GM21526 (cell line): Measurements from ENCODE around the gene HUWE1.

Experiments used
- ATAC-seq: cut with Tn5 transposase; IDR thresholded peaks from one replicate; pipeline ENCODE4 v1.9.1; 2021; ENCODE audit warnings: moderate library complexity; ENCODE audit not compliant: unreplicated experiment, low FRiP score

HUWE1 gene

DNA sequence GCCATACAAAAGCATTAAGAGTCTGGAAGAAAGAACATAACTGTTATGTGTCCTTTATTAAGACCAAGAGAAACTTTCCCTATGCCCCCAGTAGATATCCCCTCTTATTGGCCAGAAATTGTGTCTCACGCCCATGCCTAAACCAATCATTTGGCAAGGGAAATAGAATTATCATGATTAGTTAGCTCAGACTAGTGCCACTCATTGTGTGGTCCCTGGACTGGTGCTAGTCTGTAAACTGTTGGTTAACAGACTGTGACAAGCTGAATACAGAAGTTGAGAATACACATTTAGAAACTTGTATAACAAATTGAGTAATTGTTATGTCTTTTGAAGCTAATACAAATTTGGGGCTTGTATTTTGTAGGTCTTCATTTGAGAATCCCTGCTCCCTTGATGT, 8.1 kb upstream of the HUWE1 start:
- ATAC-seq: no peak

DNA sequence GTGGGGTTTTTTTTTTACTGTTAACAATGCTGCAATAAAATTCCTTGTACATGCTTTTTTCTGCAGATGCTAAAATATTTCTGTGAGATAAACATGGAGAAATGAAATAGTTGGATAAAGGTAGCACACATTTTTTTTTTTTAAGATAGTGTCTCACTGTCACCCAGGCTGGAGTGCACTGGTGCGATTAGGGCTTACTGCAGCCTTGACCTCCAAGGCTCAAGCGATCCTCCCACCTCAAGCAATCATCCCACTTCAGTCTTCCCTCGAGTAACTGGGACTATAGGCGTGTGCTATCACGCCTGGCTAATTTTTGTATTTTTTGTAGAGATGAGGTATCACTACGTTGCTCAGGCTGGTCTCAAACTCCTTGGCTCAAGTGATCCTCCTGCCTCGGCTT, 1.8 kb upstream of the HUWE1 start:
- no peak for ATAC-seq

DNA sequence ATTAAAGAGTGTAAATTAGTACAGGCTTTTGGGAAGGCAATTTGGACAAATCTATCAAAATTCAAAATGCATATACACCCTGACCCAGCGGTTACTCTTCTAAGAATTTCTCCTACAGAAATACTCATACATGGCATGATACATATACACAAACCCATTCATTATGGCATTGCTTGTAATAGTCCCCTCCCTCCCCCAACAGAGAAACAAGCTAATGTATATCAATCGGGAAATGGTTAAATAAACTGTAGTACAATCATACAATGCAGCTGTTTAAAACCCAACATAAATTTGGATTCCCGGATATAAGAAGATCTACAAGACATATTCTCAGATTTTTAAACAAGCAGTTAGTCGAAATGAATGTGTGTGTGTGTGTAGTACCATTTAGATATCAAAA, 808 bp downstream of the HUWE1 start:
- no peak for ATAC-seq

DNA sequence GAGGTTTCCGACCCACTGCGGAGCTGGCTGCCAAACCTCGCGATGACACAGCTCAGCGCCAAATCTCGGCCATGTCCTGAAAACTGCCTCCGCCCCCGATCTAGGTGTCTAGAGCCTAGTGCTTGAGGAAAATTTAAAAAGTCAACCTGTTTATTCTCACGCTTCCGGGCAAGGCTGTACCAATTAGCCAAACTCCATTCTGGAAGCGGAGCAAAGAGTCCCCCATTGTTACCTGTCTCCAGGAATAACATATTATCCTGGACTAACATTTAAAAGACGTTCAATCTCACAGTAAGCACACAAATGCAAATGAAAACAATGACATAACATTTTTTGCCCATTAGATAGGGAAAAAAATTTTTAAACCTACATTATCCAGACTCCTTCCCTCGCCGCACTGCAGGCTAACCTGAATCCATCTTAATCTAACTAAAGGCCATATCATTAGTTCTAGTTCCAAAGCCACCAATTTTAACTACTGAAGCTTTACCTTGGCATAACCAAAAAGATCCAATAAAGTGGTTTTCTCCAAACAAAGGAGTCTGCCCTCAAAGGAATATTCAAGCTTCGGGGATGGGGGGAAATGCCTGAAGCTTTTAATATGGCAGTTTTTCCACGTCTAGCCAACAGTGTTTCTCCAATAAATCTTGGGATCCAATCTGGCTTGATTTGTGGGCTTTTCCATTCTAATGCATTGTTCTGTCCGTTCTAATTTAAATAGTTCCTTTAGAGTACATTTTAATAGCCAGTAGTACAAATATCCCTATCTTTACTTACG, 1.9 kb downstream of the HUWE1 start:
- peak; percentile 69 for ATAC-seq

DNA sequence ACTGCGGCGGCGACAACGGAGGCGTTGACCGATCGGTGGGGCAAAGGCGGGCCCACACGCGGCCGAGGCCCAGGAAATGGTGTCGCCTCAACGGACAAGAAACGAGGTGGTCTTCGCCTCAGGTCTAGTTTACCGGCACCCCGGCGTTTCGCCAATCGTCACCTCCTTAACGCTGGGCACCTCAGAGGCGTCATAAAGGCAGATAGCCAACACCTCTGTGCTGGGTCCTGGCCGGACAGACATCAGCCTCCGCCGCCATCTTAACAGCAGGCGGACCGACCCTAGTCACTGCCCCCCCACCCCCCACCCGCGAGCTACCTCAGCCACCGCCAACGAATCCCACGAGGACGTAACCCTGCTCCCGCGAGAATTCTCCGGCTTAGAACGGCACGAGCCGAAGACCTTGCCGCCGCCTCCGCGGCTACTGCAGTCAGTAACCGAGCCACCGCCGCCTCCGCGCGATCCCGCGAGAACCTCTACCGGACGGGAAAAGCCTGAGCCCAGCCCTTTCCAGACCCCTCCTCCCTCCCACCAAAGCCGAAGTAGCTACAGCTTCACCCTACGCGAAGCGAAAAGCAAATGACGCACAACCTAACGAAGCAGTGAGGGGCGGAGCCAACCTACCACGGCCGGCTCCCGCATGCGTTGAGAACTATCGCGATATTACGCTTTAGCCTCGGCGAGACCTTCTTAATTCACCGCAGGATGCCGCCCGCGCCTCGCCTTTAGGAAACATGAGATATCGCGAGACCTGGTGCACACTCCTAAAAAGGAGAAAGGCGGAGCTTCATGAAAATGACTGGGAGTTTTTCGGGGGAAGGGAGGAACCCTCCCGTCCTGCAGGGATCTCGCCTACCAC, 2.7 kb downstream of the HUWE1 start:
- ATAC-seq: peak; percentile 64

DNA sequence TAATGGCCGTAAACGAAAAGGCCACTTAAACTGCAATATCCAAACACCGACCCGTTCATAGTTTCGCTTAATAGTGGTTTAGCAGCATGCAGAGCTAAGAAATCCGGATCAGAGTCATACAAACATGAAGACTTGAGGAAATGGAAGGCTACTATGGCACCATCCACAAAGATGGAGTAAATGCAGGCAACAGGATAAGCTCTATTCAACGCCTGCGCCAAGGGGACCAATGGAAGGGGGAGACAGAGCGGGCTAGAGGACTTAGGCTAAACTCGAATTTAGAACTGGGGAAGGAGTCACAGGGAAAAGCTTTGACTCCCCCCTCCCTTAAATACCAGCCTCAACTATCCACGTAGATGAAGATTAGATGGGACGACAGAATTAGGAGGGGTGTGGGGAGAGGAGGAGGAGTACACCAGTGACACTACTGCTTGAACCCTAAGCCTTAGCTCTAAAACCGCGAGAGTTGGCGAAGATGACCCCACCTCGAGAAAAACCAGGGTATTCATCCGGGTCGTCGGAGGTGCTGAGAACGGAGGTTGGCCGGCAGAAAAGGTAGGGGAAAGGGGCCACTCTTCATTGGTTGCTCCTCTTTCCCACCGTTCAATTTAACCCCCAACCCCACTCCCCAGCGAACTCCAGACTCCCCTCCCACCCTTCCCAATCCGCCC, 3.5 kb downstream of the HUWE1 start:
- no peak for ATAC-seq

DNA sequence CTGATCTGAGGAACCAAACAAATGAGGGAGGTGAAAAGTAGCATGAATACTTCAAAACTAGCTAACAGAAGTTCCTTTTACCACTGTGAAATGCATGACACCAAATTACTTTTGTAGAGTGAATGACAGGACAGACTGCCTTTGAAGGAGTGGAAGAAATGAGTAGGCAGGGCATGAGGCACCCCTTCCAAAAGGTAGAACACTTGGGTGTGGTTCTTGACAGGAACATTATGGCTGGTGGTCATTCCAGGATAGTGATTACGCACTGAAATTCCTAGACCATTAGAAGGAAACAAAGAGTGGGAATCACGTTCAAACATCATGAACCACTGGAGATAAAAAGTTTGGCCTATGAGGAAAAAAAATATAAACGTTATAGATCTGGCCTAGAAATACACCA, 4.9 kb downstream of the HUWE1 start:
- no peak for ATAC-seq

DNA sequence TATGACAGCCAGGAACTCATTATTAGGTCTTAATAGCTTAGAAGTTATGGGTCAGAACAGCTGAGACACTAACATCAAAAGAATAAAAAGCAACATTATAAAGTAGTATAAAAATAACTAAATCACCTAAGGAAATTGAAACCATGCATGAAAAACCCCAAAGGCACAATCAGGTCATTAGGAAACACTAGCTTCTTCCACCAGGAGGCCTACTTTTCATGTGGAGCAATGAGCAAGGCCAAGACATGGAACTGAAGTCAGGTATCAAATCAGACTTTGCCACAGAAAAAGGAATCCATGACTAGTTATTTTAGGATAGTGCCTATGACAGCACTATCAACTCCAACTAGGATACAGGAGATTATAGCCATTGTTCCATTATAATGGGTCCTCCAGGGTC, 7.9 kb downstream of the HUWE1 start:
- ATAC-seq: no peak

DNA sequence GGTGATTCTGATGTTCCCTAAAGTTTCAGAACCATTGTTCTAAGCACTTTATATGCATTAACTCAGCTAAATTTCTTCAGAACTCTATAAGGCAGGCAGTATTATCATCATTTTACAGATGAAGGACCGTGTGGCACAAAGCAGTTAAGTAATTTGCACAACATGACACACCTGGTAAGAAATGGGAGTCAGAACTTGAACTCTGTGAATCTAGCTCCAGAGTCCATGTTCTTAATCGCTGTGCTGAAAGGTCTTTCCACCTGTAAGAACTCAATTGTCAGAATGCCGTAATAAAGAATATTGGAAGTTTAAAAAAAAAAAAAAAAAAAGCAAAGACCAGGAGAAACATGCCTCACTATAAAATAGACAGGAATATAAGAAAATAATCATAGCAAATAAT, 9.2 kb downstream of the HUWE1 start:
- no peak for ATAC-seq

DNA sequence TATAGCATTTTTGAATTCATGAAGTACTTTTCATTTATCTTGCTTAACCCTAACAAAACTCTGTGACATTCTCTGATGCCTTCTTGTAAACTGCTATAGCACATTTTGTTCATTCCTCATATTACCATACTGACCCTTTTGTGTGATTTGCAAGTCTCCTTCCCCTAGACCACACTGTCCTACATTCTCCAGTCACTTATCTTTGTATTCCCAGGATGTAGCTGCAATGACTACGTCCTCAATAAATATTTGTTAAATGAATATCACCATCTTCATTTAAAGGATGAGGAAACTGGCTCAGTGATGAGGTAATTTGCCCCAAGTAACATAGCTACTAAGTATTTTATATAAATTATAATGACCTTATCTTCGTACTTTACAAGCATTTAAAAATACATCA, 11.9 kb downstream of the HUWE1 start:
- ATAC-seq: no peak

DNA sequence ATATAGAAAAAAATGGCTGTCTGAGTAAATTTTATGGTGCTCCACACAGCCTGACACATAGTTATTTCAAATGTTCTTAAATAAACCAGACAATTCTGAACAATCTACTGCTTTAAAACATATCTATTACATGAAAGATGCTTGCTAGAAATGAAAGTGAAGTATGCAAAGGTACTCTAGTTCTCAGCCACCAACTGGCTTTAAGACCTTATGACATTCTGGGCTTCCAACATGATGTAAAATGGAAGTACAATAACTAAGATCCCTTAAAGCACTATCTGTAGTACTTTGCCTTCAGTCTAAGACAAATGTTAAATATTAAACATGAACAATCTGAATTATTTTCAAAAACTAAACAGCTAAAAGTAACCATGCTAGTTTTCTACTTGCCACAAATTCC, 17.3 kb downstream of the HUWE1 start:
- no peak for ATAC-seq

DNA sequence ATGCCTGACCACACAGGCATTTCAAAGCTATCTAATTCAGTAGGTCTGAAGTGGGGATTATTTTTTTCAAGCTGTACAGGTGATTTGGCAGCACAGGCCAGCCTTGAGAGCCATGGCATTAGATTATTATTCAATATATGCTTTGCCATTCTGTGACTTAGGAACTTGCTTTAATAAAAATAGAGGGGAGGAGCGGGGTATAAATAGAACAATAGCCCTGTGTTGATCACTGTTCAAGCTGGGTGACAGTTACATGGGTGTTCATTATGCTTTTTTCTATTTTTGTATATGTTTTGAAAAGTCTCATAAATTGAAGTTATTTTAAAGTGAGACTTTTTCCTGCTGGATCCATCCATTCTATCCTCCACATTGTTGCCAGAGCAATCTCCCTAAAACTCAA, 20.3 kb downstream of the HUWE1 start:
- ATAC-seq: no peak

DNA sequence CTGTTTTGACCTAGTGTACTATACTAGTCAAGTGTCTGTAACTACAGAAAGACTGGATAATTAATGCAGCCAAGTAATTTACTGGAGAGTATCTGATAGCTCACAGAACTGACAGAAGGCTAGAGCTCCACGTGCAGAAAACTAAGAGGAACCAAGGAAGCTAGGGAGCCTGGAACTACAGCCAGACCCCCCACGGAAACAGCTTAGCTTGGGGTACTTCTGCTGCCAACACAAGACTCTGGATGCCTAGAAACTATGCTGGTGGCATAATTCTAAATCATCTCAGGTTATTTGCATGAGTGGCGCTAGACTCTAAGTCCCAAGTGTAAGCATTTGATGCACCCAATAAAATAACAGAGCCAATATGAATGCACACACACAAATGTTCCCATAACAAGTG, 26.5 kb downstream of the HUWE1 start:
- no peak for ATAC-seq

DNA sequence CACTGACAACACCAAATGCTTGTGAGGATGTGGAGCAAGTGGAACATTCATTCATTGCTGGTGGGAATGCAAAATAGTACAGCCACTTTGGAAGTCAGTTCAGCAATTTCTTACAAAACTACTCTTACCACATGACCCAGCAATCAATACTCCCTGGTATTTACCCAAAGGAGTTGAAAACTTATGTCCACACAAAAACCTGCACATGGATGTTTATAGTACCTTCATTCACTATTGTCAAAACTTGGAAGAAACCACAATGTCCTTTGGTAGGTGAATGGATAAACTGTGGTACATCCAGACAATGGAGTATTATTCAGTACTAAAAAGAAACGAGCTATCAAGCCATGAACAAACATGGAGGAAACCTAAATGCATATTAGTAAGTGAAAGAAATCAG, 27.5 kb downstream of the HUWE1 start:
- no peak for ATAC-seq

DNA sequence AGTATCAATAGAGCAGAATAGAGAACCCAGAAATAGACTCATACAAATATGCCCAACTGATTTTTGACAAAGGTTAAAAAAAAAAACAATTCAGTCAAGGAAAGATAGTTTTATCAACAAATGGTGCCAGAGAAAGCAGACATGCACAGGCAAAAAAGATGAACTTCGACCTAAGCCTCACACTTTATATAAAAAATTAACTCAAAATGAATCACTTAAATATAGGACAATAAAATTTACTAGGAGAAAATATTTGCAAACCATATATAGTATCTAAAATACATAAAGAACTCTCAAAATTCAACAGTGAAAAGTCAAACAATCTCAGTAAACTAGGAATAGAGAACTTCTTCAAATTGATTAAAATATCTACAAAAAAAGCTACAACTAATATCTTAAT, 29.7 kb downstream of the HUWE1 start:
- ATAC-seq: no peak

DNA sequence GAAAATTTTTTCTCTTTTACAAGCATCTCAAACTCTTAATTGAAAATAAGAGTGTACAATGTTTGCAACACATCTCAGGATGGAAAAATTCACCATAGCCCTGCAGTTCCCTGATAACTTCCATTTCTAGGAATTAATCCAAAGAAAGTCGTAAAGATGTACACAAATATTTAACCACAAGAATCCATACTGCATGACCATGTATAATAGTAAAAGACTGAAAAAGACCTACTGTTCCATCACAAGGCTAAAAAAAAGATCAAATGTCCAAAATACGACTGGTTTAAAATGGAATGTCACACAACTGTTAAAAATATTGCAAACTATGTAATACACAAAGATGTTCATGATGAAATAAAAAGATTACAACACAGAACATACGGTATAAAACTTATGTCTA, 32.1 kb downstream of the HUWE1 start:
- ATAC-seq: no peak

DNA sequence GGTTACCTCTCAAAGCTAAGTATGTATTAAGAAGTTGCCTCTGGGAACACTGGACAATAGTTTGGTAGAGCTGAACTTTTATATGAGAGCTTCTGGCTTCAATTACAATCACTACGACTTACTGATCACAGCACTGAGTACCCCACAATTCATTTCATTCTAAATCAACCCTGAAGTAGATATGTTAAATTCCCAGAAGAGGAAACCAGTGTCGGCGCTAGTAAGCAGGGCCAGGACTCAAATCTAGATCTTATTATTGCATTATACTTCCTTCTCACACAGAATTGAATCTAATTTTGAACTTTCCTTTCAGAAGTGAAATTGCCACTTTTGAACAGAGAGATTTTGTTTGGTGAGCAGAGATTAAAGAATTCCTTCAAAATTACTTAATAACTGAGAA, 41.8 kb downstream of the HUWE1 start:
- no peak for ATAC-seq

DNA sequence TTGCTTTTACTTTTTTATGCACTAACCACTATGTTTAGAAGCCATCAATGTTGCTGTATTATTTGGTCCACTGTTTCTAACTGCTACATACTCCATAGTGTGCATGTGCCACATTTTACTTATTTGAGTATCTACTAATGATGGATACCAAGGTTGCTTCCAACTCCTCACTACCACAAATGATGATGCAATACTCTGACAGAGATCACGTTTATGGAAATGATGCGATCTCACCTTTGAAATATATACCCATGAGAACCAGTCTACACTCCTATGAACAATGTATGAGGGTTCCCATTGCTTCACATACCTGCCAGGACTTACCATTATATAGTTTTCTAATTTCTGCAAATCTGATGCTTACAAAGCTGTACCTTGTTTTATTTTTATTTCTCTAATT, 44.2 kb downstream of the HUWE1 start:
- no peak for ATAC-seq

DNA sequence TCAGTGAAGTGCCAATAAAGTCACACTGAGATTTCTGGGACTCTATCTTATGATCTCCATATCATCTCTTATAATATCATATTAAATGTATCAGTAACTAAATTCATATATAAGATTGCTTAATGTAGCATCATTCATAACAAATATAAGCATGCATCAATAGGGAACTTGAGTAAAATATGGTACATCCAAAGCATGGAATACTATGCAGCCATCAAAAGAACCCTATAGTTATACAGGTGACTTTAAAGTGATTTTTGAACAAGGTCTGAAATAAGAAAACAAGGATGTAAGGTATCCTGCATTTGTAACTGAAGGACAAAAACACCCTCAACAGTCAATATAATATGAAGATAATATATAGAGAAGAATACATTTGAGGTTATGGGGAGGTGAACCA, 47.3 kb downstream of the HUWE1 start:
- no peak for ATAC-seq

DNA sequence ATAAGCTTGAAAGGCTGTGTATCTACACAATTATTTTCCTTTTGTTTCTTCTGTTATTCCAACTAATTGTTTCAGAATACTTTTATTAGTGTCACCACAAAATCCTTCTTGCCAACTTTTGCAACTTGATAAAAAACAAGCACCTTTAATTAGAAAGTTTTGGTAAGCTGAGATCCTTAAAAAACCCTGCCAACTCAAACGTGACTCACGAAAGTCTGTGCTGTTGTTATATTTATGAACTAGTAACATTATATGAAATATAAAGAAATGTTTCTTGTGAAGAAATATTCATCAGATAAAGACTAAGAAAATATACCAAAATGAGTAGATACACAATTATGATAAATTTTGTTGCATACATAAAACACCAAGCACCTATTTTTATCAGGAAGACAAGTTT, 49.0 kb downstream of the HUWE1 start:
- no peak for ATAC-seq

DNA sequence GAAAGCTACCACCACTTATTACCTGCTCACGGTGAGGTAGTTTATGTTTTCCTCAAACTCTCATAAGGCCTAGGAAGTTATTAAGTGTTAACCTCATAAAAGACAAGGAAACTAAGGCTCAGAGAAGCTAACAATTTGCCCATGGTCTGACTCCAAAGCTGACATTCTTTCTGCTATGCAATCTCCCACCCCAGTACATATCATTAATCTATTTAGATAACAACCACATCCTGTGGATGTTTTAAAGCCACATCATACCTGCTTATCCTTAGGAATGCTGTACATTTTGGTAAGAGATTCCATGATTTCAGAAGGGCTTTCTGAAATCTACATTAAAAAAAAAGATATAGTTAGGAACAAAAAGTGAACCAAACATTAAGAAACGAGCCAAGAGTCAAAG, 55.4 kb downstream of the HUWE1 start:
- ATAC-seq: no peak

DNA sequence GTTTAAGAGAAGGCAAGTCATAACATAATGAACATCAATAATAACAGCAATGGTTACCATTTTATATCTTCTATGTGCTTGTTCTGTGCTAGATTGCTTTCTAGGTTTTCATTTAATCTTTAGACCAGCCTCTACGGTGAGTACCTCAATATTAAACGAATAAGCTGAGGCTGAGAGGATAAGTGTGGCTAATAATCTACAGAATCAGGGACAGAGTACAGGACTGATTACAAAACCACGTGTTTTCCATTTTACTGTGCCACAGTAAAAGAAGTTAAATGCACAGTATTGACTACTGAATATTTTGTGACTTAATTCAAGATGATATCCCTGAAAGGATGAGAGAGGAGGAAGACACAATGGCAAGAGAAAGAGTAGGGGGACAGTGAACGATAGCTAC, 56.3 kb downstream of the HUWE1 start:
- ATAC-seq: no peak
